GM18507 (cell line): ENCODE data around the gene CABLES2.

Experiments used
- DNase-seq: peaks from one replicate; pipeline ENCODE4 v3.0.0; 2011; ENCODE audit warnings: low read depth; ENCODE audit not compliant: insufficient read length; ENCODE audit errors: extremely low spot score
- FAIRE-seq: peaks from 2 replicates; lab custom pipeline; 2011; peaks lifted over from hg19 to GRCh38; lab: Jason Lieb, UNC

Gene CABLES2

GRCh38 chr20:62364911-62365736 lies 42.0 kb downstream of the CABLES2 start:
- no peak for DNase-seq
- FAIRE-seq = no peak

DNA sequence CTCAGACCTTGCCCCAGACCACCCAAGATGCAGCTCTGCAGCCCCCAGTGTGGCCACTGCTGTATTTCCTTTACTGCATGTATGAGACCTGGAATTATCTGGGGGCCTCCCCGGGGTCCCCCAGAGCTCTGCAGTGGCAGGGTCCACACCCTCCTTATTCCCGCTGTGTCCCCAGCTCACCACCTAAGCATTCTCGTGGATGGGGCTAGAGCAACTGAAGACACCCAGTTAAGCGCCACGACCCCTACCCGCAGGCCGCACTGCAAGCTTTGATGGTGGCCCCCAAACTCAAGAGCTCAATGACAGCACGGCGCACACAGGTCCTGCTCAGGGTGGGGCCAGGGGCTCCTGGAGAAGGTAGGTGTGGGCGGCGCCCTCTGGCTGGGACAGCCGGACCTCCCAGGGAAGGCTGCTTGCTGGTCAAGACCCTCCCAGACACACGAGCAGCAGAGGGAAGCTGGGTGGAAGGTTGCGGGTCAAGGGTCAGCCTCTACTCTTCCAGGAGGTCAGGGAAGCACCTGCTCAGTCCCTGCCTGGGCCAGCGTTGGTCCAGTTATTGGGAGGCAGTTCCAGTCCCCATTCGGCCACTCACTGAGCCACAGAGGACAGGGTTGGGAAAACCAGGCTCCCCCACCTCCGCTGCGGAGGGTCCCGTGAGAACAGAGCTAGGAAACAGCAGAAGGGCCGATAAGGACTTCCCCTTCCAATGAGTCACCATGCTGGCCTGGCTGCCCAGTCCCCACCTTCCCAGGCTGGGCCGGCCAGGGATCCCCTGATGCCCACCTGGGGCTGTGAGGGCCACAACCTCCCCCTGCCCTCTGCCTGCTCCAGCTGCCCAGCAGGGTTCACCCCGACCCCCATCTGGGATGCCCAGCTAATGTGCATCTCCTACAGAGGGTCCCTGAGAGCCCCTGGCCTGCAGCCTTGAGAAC lies 42.9 kb downstream of the CABLES2 start:
- no peak for FAIRE-seq
- DNase-seq = no peak

- FAIRE-seq (no peak), DNase-seq (no peak)
Measured at GRCh38 chr20:62362991-62363919, 43.8 kb downstream of the CABLES2 start.

- DNase-seq = no peak
- FAIRE-seq = no peak
Measured at GRCh38 chr20:62362590-62362940, 44.5 kb downstream of the CABLES2 start.

GRCh38 chr20:62361799-62362589 lies 45.1 kb downstream of the CABLES2 start:
- no peak for DNase-seq
- FAIRE-seq = no peak

DNA sequence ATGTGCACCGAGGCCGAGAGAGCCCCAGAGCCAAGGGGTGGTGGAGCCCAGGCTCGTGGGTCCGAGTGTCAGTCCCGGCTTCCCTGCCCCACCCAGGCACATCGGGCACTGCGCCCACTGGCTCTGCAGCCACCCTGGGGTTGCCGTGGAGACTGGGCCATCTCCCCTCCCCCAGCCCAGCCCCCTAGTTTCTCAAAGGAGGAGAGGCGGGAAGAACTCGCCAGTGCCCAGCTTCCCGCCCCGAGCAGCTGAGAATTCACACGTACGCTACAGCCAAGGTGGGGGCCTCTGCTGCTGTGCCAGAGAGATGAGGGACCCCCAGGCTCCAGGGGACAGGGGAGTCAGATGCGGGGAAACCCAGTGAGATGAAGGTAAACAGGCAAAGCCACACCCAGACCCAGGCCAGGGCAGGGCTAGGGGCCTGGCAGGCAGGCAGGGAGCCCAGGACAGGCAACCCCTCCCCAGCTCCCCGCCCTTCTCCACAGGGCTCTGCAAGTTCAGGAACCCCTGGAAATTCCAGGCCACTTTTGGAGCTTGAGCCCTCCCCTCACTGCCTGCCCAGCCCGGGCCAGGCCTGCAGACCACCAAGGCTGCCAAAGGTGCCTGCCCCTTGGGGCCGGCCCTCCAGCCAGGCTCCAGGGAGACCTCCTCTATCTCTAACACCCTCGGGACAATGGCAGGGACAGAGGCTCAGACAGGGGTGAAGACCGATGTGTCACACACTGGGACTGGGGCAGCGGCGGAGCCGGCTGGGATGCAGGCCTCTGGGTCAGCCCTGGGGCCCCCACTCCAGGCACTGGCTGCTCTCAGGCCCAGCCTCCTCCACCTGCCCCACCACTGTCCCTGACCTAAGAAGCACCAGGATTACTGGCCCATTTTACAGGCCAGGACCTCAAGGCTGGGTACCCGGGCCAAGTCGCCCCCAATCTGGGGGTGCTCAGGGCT lies 46.0 kb downstream of the CABLES2 start:
- DNase-seq (no peak), FAIRE-seq (no peak)

DNA sequence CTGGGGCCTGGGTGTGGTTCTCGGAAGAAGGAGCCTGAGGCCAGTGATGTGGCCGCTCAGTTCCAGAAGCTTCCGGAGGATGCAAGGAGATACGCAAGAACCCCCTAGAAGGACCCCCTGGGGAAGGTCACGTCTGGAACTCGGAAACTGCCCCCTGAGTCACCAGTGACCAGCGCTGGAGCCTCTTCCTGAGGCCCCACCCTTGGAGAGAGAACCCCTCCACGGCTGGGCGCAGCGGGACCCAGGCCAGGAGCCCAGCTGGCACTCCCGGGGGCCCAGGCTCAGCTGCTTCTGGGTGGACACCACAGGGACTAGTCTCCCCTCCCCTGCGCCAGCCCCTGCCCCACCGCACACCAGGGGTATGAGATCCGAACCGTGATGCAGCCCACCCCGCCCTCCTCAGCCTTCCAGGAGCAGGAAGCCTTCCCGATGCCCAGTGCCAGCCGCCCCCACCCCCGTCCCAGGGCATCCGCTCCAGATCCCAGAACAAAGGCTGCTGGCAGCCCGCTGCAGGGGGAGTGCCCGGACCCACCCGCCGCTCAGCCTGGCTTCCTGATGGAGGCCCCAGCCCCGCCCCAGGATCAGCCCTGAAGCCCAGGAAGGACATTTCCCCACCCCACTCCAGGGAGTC lies 47.5 kb downstream of the CABLES2 start:
- FAIRE-seq = no peak
- DNase-seq = no peak

DNA sequence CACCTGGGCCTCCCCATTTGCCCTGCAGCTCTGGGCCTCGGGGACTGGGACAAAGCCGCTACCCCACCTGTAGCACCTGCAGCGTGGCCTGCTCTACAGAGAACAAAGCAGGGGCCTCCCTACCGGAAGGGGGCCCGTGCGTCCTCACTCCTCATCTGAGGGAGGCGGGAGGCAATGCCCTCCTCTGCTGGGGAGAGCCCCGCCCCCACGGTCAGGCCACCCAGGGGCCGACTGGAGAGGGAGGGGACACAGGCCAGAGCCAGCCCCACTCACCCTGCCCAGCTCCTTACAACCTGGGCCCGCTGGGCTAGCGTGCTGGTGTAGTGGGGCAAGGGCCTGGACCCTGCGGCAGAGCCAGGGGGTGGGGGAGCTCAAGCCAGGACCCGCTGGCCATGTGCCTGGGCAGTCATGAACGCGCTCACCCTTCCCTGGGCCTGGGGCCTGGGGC lies 48.0 kb downstream of the CABLES2 start:
- no peak for DNase-seq
- FAIRE-seq = no peak

GRCh38 chr20:62358171-62359042 lies 48.7 kb downstream of the CABLES2 start:
- FAIRE-seq (no peak), DNase-seq (no peak)

GRCh38 chr20:62357681-62358080 lies 49.4 kb downstream of the CABLES2 start:
- DNase-seq (no peak), FAIRE-seq (no peak)

DNA sequence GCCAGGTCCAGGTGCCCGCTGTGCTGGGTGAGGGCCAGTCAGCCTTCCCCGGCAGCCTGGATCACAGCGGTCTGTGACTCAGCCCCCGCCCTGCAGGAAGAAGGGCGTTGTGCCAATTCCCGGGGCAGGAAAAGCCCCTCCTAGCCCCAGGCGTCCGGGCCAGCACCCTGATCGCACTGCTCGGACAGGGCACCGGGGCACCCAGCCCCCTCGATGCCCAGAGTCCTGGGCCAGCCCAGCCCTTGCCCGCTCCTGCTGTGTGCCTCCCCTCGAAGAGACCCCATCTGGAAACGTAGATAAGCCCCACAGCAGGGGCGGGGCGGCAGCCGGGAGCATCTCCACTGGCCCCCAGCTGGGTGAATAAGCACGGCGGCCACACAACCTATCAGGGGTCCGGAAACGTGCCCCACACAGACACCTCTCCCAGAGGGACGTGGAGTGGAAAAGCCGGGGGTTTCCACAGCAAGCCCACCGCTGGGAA lies 49.9 kb downstream of the CABLES2 start:
- DNase-seq (no peak), FAIRE-seq (no peak)

DNA sequence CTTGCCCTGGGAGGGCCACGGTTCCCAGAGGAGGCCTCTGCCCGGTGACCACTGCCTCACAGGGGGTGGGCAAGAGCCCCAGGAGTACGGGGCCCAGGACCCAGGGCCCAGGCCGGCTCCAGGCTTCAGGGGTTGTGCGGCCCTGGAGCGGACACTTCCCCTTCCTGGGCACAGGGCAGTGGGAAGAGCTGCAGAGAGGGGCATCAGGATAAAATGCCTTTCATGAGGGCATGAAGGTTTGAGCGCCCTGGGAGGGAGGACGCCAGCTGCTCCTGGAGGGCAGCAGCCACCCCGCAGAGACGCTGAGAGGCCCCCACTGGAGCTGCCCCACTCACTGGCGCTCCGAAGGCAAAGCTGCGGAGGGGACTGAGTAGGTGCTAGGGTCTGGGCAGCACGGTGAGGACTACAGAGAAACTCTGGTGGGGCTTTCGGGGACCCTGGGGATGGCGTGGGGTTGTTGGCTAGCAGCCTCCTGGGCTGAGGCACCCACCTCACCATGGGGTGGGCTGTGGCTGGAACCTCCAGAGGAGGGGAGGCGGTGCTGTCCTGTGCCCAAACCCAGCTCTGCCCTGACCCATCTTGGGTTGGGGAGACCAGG lies 50.4 kb downstream of the CABLES2 start:
- no peak for FAIRE-seq

DNA sequence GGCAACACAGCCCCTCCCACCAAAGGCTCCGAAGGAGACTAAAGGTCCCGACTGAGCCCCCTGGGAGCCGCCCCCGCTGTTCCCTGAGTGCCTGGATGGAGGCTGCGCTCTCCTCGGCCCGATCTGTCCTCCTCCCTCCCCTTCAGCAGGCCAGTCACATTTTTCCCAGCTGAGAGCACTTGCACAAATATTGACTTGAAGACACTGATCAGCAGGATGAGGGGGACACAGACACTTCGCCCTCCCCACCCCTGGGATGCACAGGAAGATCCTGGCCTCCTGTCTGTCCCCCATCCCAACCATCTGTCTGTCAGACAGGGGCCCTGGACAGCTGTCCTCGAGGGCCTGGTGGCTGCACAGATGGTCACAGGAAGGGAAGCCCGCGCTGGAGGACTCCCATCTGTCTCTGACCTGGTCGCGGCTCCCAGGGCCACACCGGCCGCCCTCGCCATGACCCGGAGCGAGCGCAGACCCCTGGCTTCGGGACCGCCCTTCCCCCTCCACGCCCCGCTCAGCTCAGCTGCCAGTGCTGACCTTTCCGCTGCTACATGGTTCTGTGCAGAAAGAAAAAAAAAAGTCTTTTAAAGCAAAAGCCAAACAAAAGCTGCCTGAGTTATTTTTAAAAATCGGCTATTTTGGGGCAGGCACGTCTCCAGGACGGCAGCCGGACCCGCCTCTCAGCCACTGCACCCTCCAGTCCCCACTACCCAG lies 51.1 kb downstream of the CABLES2 start:
- FAIRE-seq (no peak), DNase-seq (no peak)

More for the DNA sequence above, 50.4 kb downstream of the CABLES2 start:
- no peak for DNase-seq

DNA sequence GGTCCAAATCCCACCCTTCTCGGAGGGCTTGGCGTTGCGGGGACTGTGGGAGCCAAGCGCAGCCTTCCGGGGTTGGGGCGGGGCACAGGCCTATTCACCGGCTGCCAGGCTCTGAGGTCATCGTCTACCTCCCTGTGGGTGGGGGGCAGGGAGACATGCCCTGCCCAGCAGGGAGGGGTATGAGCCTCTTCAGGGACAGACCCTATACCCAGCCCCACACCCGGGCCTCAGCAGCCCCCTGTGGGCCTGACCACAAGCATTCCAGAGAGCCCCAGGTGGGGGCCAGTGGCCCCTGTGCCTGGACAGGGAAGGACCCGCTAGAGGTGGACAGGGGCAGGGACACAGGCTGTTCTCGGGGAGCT lies 51.6 kb downstream of the CABLES2 start:
- FAIRE-seq (no peak), DNase-seq (no peak)

DNA sequence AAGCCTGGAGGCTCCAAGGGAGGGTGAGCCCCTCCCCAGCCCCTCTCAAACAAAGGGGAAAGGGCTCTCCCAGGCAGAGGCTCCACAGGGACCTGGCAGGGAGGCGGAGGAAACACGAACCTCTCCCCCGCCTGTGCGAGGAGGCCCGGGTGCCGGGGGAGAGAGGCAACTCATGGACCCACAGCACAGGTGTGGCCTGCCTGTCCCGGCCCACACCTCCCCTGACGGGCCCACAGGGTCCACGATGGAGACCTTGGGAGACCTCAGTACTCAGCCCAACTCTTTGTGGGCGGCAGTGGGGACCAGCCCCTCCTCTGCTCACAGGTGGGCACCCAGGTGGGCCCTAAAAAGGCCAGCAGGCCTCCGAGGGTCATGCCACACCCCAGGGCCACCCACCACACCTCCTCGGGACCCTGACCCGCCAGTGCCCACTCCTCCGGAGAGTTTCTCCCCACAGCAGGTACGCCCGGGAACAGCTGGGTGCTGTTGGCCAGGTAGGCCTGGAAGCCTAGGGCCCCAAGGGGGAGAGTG lies 52.2 kb downstream of the CABLES2 start:
- no peak for DNase-seq
- FAIRE-seq = no peak
